ENCODE results near the gene OR52E8.

Gene OR52E8

GRCh38 chr11:5808500-5809121 is 48.9 kb downstream of the OR52E8 start, which contains the start of gene OR52N2:
Gene OR52N2 (plus strand): TSS chr11:5808924. CDS start chr11:5820336, 11,412 bp downstream.
- Histone ChIP-seq H3F3A (ENCODE audit: low read depth) (no peaks in the 10 kb centered on the region), H2AFZ (ENCODE audit: low read length) (peak within 1 kb of the TSS; percentile 100), H3K4me1 (ENCODE audit: insufficient read depth, low read length, poor library complexity, severe bottlenecking) (peaks cover 8% of the 10 kb centered on the region), H3K27me3 (ENCODE audit: insufficient read depth, low read length, poor library complexity, severe bottlenecking) (no peaks in the 10 kb centered on the region), H4K20me1 (ENCODE audit: insufficient read depth, low read length, poor library complexity, severe bottlenecking) (no peaks in the 10 kb centered on the region), H3K79me2 (ENCODE audit: insufficient read depth, low read length) (no peaks in the 10 kb centered on the region), H3K9me3 (ENCODE audit: insufficient read depth, low read depth, low read length) (no peaks in the 10 kb centered on the region), H3K9ac (ENCODE audit: low read depth, low read length, poor library complexity, severe bottlenecking) (peak within 1 kb of the TSS; percentile 77), H3K4me3 (ENCODE audit: low read length, poor library complexity, severe bottlenecking) (peak within 1 kb of the TSS; percentile 92), H3K9me2 (replicated peaks; ENCODE audit: low read depth, low read length) (no peaks in the 10 kb centered on the region), H3K36me3 (ENCODE audit: insufficient read depth, low read length) (no peaks in the 10 kb centered on the region), H3K4me2 (ENCODE audit: low read depth, low read length, poor library complexity, severe bottlenecking) (peak within 1 kb of the TSS; percentile 97)
- TF ChIP-seq EZH2phosphoT487 (IDR thresholded peaks at IDR 0.05; ENCODE audit: borderline replicate concordance) (no peak), CTCF (conservative IDR thresholded peaks at IDR 0.05; ENCODE audit: low read length) (peak; percentile 91)

GRCh38 chr11:5807580-5807979 is 49.9 kb downstream of the OR52E8 start:
- Histone ChIP-seq H3K4me3 (ENCODE audit: low read length, poor library complexity, severe bottlenecking) (peak overlapping the region; percentile 92), H3K27me3 (ENCODE audit: insufficient read depth, low read length, poor library complexity, severe bottlenecking) (no peaks in the 10 kb centered on the region), H3F3A (ENCODE audit: low read depth) (no peaks in the 10 kb centered on the region), H2AFZ (ENCODE audit: low read length) (peak overlapping the region; percentile 100), H3K79me2 (ENCODE audit: insufficient read depth, low read length) (no peaks in the 10 kb centered on the region), H3K4me1 (ENCODE audit: insufficient read depth, low read length, poor library complexity, severe bottlenecking) (peaks cover 8% of the 10 kb centered on the region), H3K9me2 (replicated peaks; ENCODE audit: low read depth, low read length) (no peaks in the 10 kb centered on the region), H3K9me3 (ENCODE audit: insufficient read depth, low read depth, low read length) (no peaks in the 10 kb centered on the region), H3K9ac (ENCODE audit: low read depth, low read length, poor library complexity, severe bottlenecking) (no peak overlapping the region), H3K4me2 (ENCODE audit: low read depth, low read length, poor library complexity, severe bottlenecking) (peak overlapping the region; percentile 97), H3K36me3 (ENCODE audit: insufficient read depth, low read length) (no peaks in the 10 kb centered on the region), H4K20me1 (ENCODE audit: insufficient read depth, low read length, poor library complexity, severe bottlenecking) (no peaks in the 10 kb centered on the region)
- no peak for TF ChIP-seq EZH2phosphoT487 (IDR thresholded peaks at IDR 0.05; ENCODE audit: borderline replicate concordance)
- peak; percentile 48 for TF ChIP-seq CTCF (conservative IDR thresholded peaks at IDR 0.05; ENCODE audit: low read length)

Measured in Loucy (cell line).